Lower leg skin (tissue), 4 donors: Measurements from ENCODE around the gene EPHB3. TPM values are rescaled to one million over a fixed set of nuclear protein-coding genes. Genes with fewer than 3 reads are reported as not detected.

Source experiments
- DNase-seq, 2 donors: peaks; one replicate each; pipeline ENCODE4 v3.0.0-alpha.2; 2019; ENCODE audit warnings: low spot score in 2 of 2
- H3K4me3 ChIP-seq: fragments of 200-600 bp; sonication (generic); 2 replicates; pipeline ENCODE4 v1.5.1; 2017; ENCODE audit warnings: mild to moderate bottlenecking, low read depth; ENCODE audit not compliant: poor library complexity, severe bottlenecking
- CTCF ChIP-seq, 3 donors: fragments of 450-650 bp; IDR thresholded peaks; one replicate each; pipeline ENCODE4 v1.5.1; 2016; ENCODE audit warnings: antibody characterized with exemption in 3 of 3, mild to moderate bottlenecking in 3 of 3, moderate library complexity in 2 of 3
- POLR2A ChIP-seq, 2 donors: fragments of 450-650 bp; IDR thresholded peaks; one replicate each; pipeline ENCODE4 v1.6.1; 2016 to 2017; ENCODE audit warnings: antibody characterized with exemption in 2 of 2, mild to moderate bottlenecking in 1 of 2, moderate library complexity in 1 of 2
- WGBS, 2 donors: methylation state at CpG; one replicate each; pipeline ENCODE4 v1.1.5; 2018; 5-methylcytosine and 5-hydroxymethylcytosine counted together
- intact Hi-C: fragments of 100-400 bp; cut with DNase I; formaldehyde crosslinking; loops from one replicate; pipeline ENCODE4 v1.15.0; 2023; ENCODE audit warnings: low total_unique reads
- total RNA-seq, 4 donors: library from RNA; depleted of rRNA; stranded (reverse); fragments of >200 nt; gene quantifications; one replicate each; pipeline ENCODE4 v1.1.0, GENCODE V29; 2016

EPHB3 gene
- total RNA-seq, 4 donors from 2014 or later, result 99.4 to 120 (median 109) TPM

- TF ChIP-seq POLR2A (IDR thresholded peaks at IDR 0.05) (no peak), CTCF (IDR thresholded peaks at IDR 0.05) (no peak)
- 27 to 40% methylated on average over 16 of the region's 16 CpGs for WGBS, 2 donors
- no peak for DNase-seq
- intact Hi-C loops, result no loop called here
- no peak overlapping the region for H3K4me3 ChIP-seq
Measured at GRCh38 chr3:184567946-184568559, 6.5 kb downstream of the EPHB3 start.

- intact Hi-C loops, result no loop called here
- TF ChIP-seq POLR2A (IDR thresholded peaks at IDR 0.05), result no peak
- TF ChIP-seq CTCF (IDR thresholded peaks at IDR 0.05), result no peak
- no peak for DNase-seq
- peak overlapping the region; percentile 16 for H3K4me3 ChIP-seq
- WGBS, 2 donors, result 0% methylated on average over 15 to 16 of the region's 16 CpGs
Measured at GRCh38 chr3:184568560-184568923, 7.0 kb downstream of the EPHB3 start.

- peak overlapping the region; percentile 16 for H3K4me3 ChIP-seq
- DNase-seq, result peak; percentile 85 to 95
- TF ChIP-seq CTCF (IDR thresholded peaks at IDR 0.05), result no peak
- TF ChIP-seq POLR2A (IDR thresholded peaks at IDR 0.05), result no peak
- 4 to 6% methylated on average over 50 to 68 of the region's 68 CpGs for WGBS, 2 donors
- intact Hi-C loops, result no loop called here
Measured at GRCh38 chr3:184568924-184569829, 7.6 kb downstream of the EPHB3 start.

GRCh38 chr3:184570035-184570434 lies 8.4 kb downstream of the EPHB3 start:
- intact Hi-C loops, result no loop called here
- TF ChIP-seq POLR2A (IDR thresholded peaks at IDR 0.05), result no peak
- TF ChIP-seq CTCF (IDR thresholded peaks at IDR 0.05), result no peak
- no peak for DNase-seq
- H3K4me3 ChIP-seq, result no peak overlapping the region
- 61 to 63% methylated on average over 3 of the region's 3 CpGs for WGBS, 2 donors

GRCh38 chr3:184570489-184570888 lies 8.9 kb downstream of the EPHB3 start:
- no peak for TF ChIP-seq POLR2A (IDR thresholded peaks at IDR 0.05)
- TF ChIP-seq CTCF (IDR thresholded peaks at IDR 0.05), result no peak
- DNase-seq, result no peak
- no peak overlapping the region for H3K4me3 ChIP-seq
- intact Hi-C loops, result no loop called here
- WGBS, 2 donors, result 73 to 88% methylated on average over 6 of the region's 6 CpGs
